HTR-8/SVneo (cell line): ENCODE measurements around the gene PIK3C3.

Experiments used
- DNase-seq: peaks from one replicate; pipeline ENCODE4 v3.0.0; 2011; ENCODE audit warnings: low spot score, mixed read lengths; ENCODE audit not compliant: insufficient read length
- FAIRE-seq: peaks from 2 replicates; lab custom pipeline; 2011; peaks lifted over from hg19 to GRCh38; lab: Jason Lieb, UNC

The PIK3C3 gene

GRCh38 chr18:41959045-41959444 is 4.0 kb downstream of the PIK3C3 start:
- FAIRE-seq (no peak), DNase-seq (no peak)

- no peak for FAIRE-seq
- DNase-seq, result no peak
Measured at GRCh38 chr18:41965634-41966255, 10.7 kb downstream of the PIK3C3 start.

GRCh38 chr18:41966943-41967342 is 11.9 kb downstream of the PIK3C3 start:
- FAIRE-seq, result no peak
- no peak for DNase-seq

- DNase-seq (no peak), FAIRE-seq (no peak)
Measured at GRCh38 chr18:41967680-41968079, 12.6 kb downstream of the PIK3C3 start.

GRCh38 chr18:41969881-41970280 is 14.8 kb downstream of the PIK3C3 start:
- no peak for DNase-seq
- FAIRE-seq, result no peak

- FAIRE-seq (no peak), DNase-seq (no peak)
Measured at GRCh38 chr18:41972067-41972925, 17.3 kb downstream of the PIK3C3 start.

- FAIRE-seq (no peak), DNase-seq (no peak)
Measured at GRCh38 chr18:41973983-41974382, 18.9 kb downstream of the PIK3C3 start.

- DNase-seq (no peak), FAIRE-seq (no peak)
Measured at GRCh38 chr18:41974796-41975201, 19.8 kb downstream of the PIK3C3 start.

GRCh38 chr18:41975284-41975683 is 20.2 kb downstream of the PIK3C3 start:
- DNase-seq, result no peak
- FAIRE-seq, result no peak

GRCh38 chr18:41977233-41977632 is 22.2 kb downstream of the PIK3C3 start:
- FAIRE-seq (no peak), DNase-seq (no peak)

- FAIRE-seq, result no peak
- no peak for DNase-seq
Measured at GRCh38 chr18:41982942-41983660, 28.1 kb downstream of the PIK3C3 start.

- no peak for FAIRE-seq
- no peak for DNase-seq
Measured at GRCh38 chr18:41985914-41986313, 30.9 kb downstream of the PIK3C3 start.

GRCh38 chr18:41989508-41989907 is 34.5 kb downstream of the PIK3C3 start:
- FAIRE-seq (no peak), DNase-seq (no peak)

GRCh38 chr18:41992066-41992465 is 37.0 kb downstream of the PIK3C3 start:
- DNase-seq (peak; percentile 12), FAIRE-seq (no peak)

- FAIRE-seq (no peak), DNase-seq (no peak)
Measured at GRCh38 chr18:41992703-41993102, 37.7 kb downstream of the PIK3C3 start.

GRCh38 chr18:41993151-41993550 is 38.1 kb downstream of the PIK3C3 start:
- FAIRE-seq (no peak), DNase-seq (no peak)

GRCh38 chr18:41996020-41996419 is 41.0 kb downstream of the PIK3C3 start:
- no peak for DNase-seq
- no peak for FAIRE-seq

- DNase-seq, result no peak
- no peak for FAIRE-seq
Measured at GRCh38 chr18:41999751-42000150, 44.7 kb downstream of the PIK3C3 start.

- FAIRE-seq (no peak), DNase-seq (no peak)
Measured at GRCh38 chr18:42001801-42002200, 46.8 kb downstream of the PIK3C3 start.

- no peak for FAIRE-seq
- DNase-seq, result no peak
Measured at GRCh38 chr18:42004653-42005052, 49.6 kb downstream of the PIK3C3 start.

GRCh38 chr18:42005782-42006181 is 50.7 kb downstream of the PIK3C3 start:
- no peak for DNase-seq
- FAIRE-seq, result no peak
